Activated naive CD8-positive, alpha-beta T cell treated with anti-CD3 and anti-CD28 coated beads, Interleukin-2, amount 50 U/mL, for 24 hours (primary cell): Measurements from ENCODE around the gene USP24.
A peak's percentile ranks its signal among the peaks of the same experiment; 100 is the strongest.

ENCODE experiments used
- ATAC-seq: fragments of 150-1000 bp; cut with Tn5 transposase; one replicate; pipeline ENCODE4 v1.10.0; 2021
- DNase-seq: peaks from one replicate; pipeline ENCODE4 v3.0.0; 2021
- H3K27ac Mint-ChIP-seq: one replicate; pipeline ENCODE4 v1.8.0; 2021; ENCODE audit warnings: mild to moderate bottlenecking, mixed read lengths
- H3K27me3 Mint-ChIP-seq: one replicate; pipeline ENCODE4 v1.8.0; 2021; ENCODE audit warnings: mixed read lengths
- H3K36me3 Mint-ChIP-seq: one replicate; pipeline ENCODE4 v1.8.0; 2021; ENCODE audit warnings: low read depth, mixed read lengths
- H3K4me1 Mint-ChIP-seq: one replicate; pipeline ENCODE4 v1.8.0; 2021; ENCODE audit warnings: mixed read lengths
- H3K4me3 Mint-ChIP-seq: one replicate; pipeline ENCODE4 v1.8.0; 2021; ENCODE audit warnings: mild to moderate bottlenecking, moderate library complexity, mixed read lengths
- H3K9me3 Mint-ChIP-seq: one replicate; pipeline ENCODE4 v1.8.0; 2021; ENCODE audit warnings: mixed read lengths

USP24 gene, protein sequence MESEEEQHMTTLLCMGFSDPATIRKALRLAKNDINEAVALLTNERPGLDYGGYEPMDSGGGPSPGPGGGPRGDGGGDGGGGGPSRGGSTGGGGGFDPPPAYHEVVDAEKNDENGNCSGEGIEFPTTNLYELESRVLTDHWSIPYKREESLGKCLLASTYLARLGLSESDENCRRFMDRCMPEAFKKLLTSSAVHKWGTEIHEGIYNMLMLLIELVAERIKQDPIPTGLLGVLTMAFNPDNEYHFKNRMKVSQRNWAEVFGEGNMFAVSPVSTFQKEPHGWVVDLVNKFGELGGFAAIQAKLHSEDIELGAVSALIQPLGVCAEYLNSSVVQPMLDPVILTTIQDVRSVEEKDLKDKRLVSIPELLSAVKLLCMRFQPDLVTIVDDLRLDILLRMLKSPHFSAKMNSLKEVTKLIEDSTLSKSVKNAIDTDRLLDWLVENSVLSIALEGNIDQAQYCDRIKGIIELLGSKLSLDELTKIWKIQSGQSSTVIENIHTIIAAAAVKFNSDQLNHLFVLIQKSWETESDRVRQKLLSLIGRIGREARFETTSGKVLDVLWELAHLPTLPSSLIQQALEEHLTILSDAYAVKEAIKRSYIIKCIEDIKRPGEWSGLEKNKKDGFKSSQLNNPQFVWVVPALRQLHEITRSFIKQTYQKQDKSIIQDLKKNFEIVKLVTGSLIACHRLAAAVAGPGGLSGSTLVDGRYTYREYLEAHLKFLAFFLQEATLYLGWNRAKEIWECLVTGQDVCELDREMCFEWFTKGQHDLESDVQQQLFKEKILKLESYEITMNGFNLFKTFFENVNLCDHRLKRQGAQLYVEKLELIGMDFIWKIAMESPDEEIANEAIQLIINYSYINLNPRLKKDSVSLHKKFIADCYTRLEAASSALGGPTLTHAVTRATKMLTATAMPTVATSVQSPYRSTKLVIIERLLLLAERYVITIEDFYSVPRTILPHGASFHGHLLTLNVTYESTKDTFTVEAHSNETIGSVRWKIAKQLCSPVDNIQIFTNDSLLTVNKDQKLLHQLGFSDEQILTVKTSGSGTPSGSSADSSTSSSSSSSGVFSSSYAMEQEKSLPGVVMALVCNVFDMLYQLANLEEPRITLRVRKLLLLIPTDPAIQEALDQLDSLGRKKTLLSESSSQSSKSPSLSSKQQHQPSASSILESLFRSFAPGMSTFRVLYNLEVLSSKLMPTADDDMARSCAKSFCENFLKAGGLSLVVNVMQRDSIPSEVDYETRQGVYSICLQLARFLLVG (N-terminal part only)

GRCh38 chr1:55215194-55216021 lies at the start of gene USP24:
Gene USP24, minus strand, starts transcription at chr1:55215364. Its CDS starts 251 bp downstream, at chr1:55215113.
- peaks cover 2% of the 10 kb centered on the region for H3K27me3 Mint-ChIP-seq
- H3K4me3 Mint-ChIP-seq: peak within 1 kb of the TSS; percentile 94
- H3K36me3 Mint-ChIP-seq: peaks cover 12% of the 10 kb centered on the region
- peak within 1 kb of the TSS; percentile 99 for H3K27ac Mint-ChIP-seq
- ATAC-seq (peak; percentile 80), DNase-seq (peak; percentile 80)
- no peaks in the 10 kb centered on the region for H3K9me3 Mint-ChIP-seq
- H3K4me1 Mint-ChIP-seq: peaks cover 61% of the 10 kb centered on the region

GRCh38 chr1:55262822-55263221 lies 47.7 kb upstream of the USP24 start:
- H3K9me3 Mint-ChIP-seq: no peaks in the 10 kb centered on the region

DNA sequence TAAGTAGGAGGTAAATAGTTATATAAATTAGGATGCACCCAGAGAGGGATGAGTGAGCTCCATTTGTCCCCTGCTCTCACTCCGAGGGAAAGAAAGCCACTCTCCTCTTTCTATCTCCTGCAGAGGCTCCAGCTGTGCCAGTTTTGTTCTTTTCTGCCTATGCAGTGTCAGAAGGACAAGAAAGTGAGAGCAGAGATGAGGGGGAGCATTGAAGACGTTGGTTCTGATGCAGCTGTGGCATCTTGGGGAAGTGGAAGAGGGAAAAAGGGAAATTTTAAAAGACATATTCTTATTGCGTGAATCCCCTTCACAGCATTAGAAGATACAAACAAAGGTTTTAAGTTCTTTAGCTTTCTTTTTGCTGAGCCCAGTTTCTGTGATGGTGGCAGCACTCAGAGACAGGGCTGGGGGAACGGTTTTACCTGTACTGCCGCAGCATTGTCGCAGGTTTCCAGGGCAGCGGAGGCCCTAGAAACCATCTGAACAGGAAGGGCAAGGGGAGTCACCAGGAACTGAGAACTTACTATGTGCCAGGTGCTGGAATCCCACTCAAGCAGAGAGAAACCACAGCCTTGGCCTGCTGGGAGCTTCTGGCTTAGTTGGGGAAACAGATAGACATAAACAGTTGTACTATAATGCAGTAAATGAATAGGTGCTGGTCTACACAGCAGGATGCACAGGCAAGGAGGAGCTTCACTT lies 44.9 kb upstream of the USP24 start:
- H3K4me1 Mint-ChIP-seq: peaks cover 22% of the 10 kb centered on the region
- no peaks in the 10 kb centered on the region for H3K9me3 Mint-ChIP-seq
- H3K27me3 Mint-ChIP-seq: peaks cover 2% of the 10 kb centered on the region
- H3K27ac Mint-ChIP-seq: peak overlapping the region; percentile 29
- H3K36me3 Mint-ChIP-seq: no peaks in the 10 kb centered on the region
- ATAC-seq (peak; percentile 47), DNase-seq (no peak)
- no peak overlapping the region for H3K4me3 Mint-ChIP-seq

More at GRCh38 chr1:55262822-55263221, 47.7 kb upstream of the USP24 start:
- Mint-ChIP-seq H3K36me3 (no peaks in the 10 kb centered on the region), H3K4me1 (peaks cover 17% of the 10 kb centered on the region), H3K27ac (no peak overlapping the region), H3K4me3 (no peak overlapping the region), H3K27me3 (peaks cover 2% of the 10 kb centered on the region)
- DNase-seq: no peak
- ATAC-seq: no peak

GRCh38 chr1:55257958-55258357 lies 42.8 kb upstream of the USP24 start:
- peaks cover 2% of the 10 kb centered on the region for H3K27me3 Mint-ChIP-seq
- no peaks in the 10 kb centered on the region for H3K9me3 Mint-ChIP-seq
- H3K4me1 Mint-ChIP-seq: peaks cover 26% of the 10 kb centered on the region
- peak overlapping the region; percentile 49 for H3K27ac Mint-ChIP-seq
- DNase-seq (peak; percentile 38), ATAC-seq (peak; percentile 64)
- no peak overlapping the region for H3K4me3 Mint-ChIP-seq
- H3K36me3 Mint-ChIP-seq: no peaks in the 10 kb centered on the region

DNA sequence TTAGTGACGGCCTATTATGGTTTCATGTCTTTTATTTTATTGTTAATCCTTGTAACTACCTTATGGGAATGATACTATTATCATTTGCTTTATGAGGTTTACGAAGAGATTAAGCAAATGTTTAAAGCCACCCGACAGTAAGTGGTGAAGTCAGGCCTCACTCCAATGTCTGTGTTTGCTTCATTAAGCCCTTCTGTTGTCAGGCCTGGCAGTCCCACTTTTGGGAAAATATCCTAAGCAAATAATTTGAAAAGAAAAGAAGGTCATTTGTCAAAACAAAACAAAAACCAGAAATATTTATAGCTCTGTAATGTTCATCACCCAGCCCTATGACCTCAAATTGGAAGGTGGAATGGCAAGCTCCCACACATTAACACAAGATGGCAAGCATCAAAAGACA lies 40.7 kb upstream of the USP24 start:
- no peak overlapping the region for H3K4me3 Mint-ChIP-seq
- peaks cover 2% of the 10 kb centered on the region for H3K27me3 Mint-ChIP-seq
- ATAC-seq (no peak), DNase-seq (no peak)
- no peak overlapping the region for H3K27ac Mint-ChIP-seq
- H3K36me3 Mint-ChIP-seq: no peaks in the 10 kb centered on the region
- H3K9me3 Mint-ChIP-seq: no peaks in the 10 kb centered on the region
- peaks cover 33% of the 10 kb centered on the region for H3K4me1 Mint-ChIP-seq

GRCh38 chr1:55252942-55253589 lies 37.9 kb upstream of the USP24 start:
- Mint-ChIP-seq H3K27me3 (no peaks in the 10 kb centered on the region), H3K9me3 (no peaks in the 10 kb centered on the region), H3K4me1 (peaks cover 18% of the 10 kb centered on the region), H3K4me3 (no peak overlapping the region), H3K36me3 (no peaks in the 10 kb centered on the region), H3K27ac (peak overlapping the region; percentile 53)
- DNase-seq (no peak), ATAC-seq (no peak)

- no peak for ATAC-seq
- Mint-ChIP-seq H3K27ac (no peak overlapping the region), H3K4me1 (peaks cover 12% of the 10 kb centered on the region), H3K9me3 (no peaks in the 10 kb centered on the region), H3K4me3 (no peak overlapping the region), H3K36me3 (no peaks in the 10 kb centered on the region), H3K27me3 (no peaks in the 10 kb centered on the region)
- no peak for DNase-seq
These were observed 35.4 kb upstream of the USP24 start for GRCh38 chr1:55250399-55251075.

DNA sequence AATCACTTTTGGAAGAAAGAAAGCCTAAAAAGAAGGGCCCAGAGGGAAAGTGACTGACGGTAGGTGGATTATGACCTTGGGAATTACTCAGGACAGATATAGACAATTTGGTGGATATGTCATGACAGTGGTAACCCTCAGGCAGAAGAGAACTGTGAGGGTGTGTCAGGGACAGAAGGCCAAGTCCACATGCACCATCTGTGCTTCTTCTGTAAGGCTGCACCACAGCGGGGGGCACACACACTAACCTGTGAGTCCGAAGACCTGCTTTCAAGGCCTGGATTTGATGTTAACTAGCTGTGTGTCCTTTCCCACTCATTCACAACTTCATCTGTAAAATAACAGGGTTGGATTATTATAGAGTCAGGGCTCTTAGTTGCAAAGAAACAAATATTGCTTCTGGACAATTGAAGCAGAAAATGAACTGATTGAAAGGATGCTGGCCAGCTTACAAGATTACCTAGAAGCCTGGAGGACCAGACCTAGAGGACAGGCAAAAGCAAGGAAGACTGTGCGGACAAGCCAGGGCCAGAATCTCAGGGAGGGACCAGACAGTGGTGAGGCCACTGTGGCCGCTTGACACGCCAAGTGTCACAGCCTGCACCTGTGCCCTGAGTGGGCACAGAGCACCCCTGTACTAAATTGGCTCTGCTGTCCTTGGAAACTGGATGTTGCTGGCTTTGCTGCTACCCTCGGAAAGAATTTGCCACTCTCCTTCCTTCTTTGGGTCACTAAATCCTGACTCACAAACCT lies 34.7 kb upstream of the USP24 start:
- H3K27ac Mint-ChIP-seq: no peak overlapping the region

DNA sequence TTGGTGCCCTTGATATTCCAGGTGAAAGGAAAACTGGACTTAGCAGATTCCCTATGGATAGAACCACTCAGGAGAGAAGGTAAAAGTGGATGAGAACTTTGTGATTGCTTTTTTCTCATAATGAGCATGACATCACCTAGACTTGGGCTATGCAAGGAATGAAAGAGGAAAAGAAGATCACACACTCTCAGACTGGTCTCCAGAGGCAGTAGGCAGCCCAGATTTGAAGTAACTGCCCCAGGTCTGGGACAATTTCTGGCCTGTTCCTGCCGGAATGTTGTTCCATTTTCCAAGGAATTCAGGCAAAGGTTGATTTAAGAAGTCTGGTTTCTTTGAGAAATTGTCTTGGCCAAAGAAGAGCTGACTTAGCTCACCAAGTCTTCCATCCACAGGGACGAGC lies 31.7 kb upstream of the USP24 start:
- H3K4me3 Mint-ChIP-seq: no peak overlapping the region
- no peak for DNase-seq
- no peaks in the 10 kb centered on the region for H3K27me3 Mint-ChIP-seq
- no peaks in the 10 kb centered on the region for H3K36me3 Mint-ChIP-seq
- no peak for ATAC-seq
- H3K27ac Mint-ChIP-seq: no peak overlapping the region
- H3K4me1 Mint-ChIP-seq: no peaks in the 10 kb centered on the region
- no peaks in the 10 kb centered on the region for H3K9me3 Mint-ChIP-seq

More for the DNA sequence above, 34.7 kb upstream of the USP24 start:
- no peaks in the 10 kb centered on the region for H3K9me3 Mint-ChIP-seq
- peaks cover 12% of the 10 kb centered on the region for H3K4me1 Mint-ChIP-seq
- DNase-seq: no peak
- no peak for ATAC-seq
- H3K27me3 Mint-ChIP-seq: no peaks in the 10 kb centered on the region
- H3K36me3 Mint-ChIP-seq: no peaks in the 10 kb centered on the region
- H3K4me3 Mint-ChIP-seq: no peak overlapping the region

- Mint-ChIP-seq H3K4me1 (no peaks in the 10 kb centered on the region), H3K9me3 (no peaks in the 10 kb centered on the region), H3K36me3 (no peaks in the 10 kb centered on the region), H3K27me3 (no peaks in the 10 kb centered on the region), H3K4me3 (no peak overlapping the region), H3K27ac (no peak overlapping the region)
- ATAC-seq (no peak), DNase-seq (no peak)
These were observed 31.2 kb upstream of the USP24 start for GRCh38 chr1:55246331-55246730.

- no peaks in the 10 kb centered on the region for H3K9me3 Mint-ChIP-seq
These were observed 30.6 kb upstream of the USP24 start for GRCh38 chr1:55245781-55246180.

More at GRCh38 chr1:55245781-55246180, 30.6 kb upstream of the USP24 start:
- Mint-ChIP-seq H3K36me3 (no peaks in the 10 kb centered on the region), H3K27ac (no peak overlapping the region), H3K4me1 (no peaks in the 10 kb centered on the region), H3K4me3 (no peak overlapping the region), H3K27me3 (no peaks in the 10 kb centered on the region)
- ATAC-seq (no peak), DNase-seq (no peak)
